GM23338 (cell line): ENCODE data around the gene ALDH2. TPM values are rescaled to one million over a fixed set of nuclear protein-coding genes. Genes with fewer than 3 reads are reported as not detected.

Source experiments
- ATAC-seq: fragments of 200-7000 bp; cut with Tn5 transposase; 3 replicates; pipeline ENCODE4 v1.9.1; 2020
- DNase-seq: peaks from one replicate; pipeline ENCODE4 v3.0.0-alpha.2; 2015; ENCODE audit warnings: low spot score
- H2AFZ ChIP-seq: fragments of 200-600 bp; sonication (generic); 2 replicates; pipeline ENCODE4 v1.8.0; 2016; ENCODE audit warnings: antibody characterized with exemption, mild to moderate bottlenecking, moderate library complexity
- H3F3A ChIP-seq: fragments of 200-600 bp; sonication (generic); replicated peaks from 2 replicates; pipeline ENCODE4 v1.8.0; 2017; ENCODE audit warnings: antibody characterized with exemption, mixed run types, low read depth
- H3K27ac ChIP-seq: fragments of 200-600 bp; sonication (generic); 2 replicates; pipeline ENCODE4 v1.6.1; 2016; ENCODE audit warnings: low read depth
- H3K27me3 ChIP-seq: fragments of 200-600 bp; sonication (generic); 2 replicates; pipeline ENCODE4 v1.8.0; 2016; ENCODE audit warnings: mild to moderate bottlenecking, mixed run types, moderate library complexity; ENCODE audit not compliant: insufficient read depth
- H3K36me3 ChIP-seq: fragments of 200-600 bp; sonication (generic); 2 replicates; pipeline ENCODE4 v1.8.0; 2016; ENCODE audit warnings: mild to moderate bottlenecking; ENCODE audit not compliant: insufficient read depth
- H3K4me1 ChIP-seq: fragments of 200-600 bp; sonication (generic); 2 replicates; pipeline ENCODE4 v1.8.0; 2016; ENCODE audit warnings: mild to moderate bottlenecking, moderate library complexity; ENCODE audit not compliant: insufficient read depth
- H3K4me2 ChIP-seq: fragments of 200-600 bp; sonication (generic); 2 replicates; pipeline ENCODE4 v1.7.1; 2017; ENCODE audit warnings: mixed run types
- H3K4me3 ChIP-seq: fragments of 200-600 bp; sonication (generic); 2 replicates; pipeline ENCODE4 v1.6.1; 2016; ENCODE audit warnings: mixed run types
- H3K79me2 ChIP-seq: fragments of 200-600 bp; sonication (generic); replicated peaks from 2 replicates; pipeline ENCODE4 v1.8.0; 2017; ENCODE audit warnings: mild to moderate bottlenecking; ENCODE audit not compliant: insufficient read depth
- H3K9me2 ChIP-seq: fragments of 200-600 bp; sonication (generic); 2 replicates; pipeline ENCODE4 v1.8.0; 2017; ENCODE audit not compliant: insufficient read depth
- H4K20me1 ChIP-seq: fragments of 200-600 bp; sonication (generic); replicated peaks from 2 replicates; pipeline ENCODE4 v1.8.0; 2017; ENCODE audit warnings: mild to moderate bottlenecking; ENCODE audit not compliant: insufficient read depth
- H3K27ac Mint-ChIP-seq: 2 replicates; pipeline ENCODE4 v1.8.0; 2020; ENCODE audit warnings: inconsistent platforms, mild to moderate bottlenecking, moderate library complexity, mixed read lengths
- H3K27me3 Mint-ChIP-seq: 3 replicates; pipeline ENCODE4 v1.8.0; 2022; ENCODE audit warnings: low read depth, mild to moderate bottlenecking, moderate library complexity, mixed read lengths, inconsistent platforms; ENCODE audit not compliant: insufficient read depth, poor library complexity
- H3K36me3 Mint-ChIP-seq: 3 replicates; pipeline ENCODE4 v1.8.0; 2021; ENCODE audit warnings: low read depth, mild to moderate bottlenecking, inconsistent platforms, moderate library complexity, mixed read lengths
- H3K4me1 Mint-ChIP-seq: 3 replicates; pipeline ENCODE4 v1.8.0; 2020; ENCODE audit warnings: mild to moderate bottlenecking, inconsistent platforms, mixed read lengths
- H3K4me3 Mint-ChIP-seq: 3 replicates; pipeline ENCODE4 v1.8.0; 2021; ENCODE audit warnings: moderate library complexity, mild to moderate bottlenecking, inconsistent platforms, mixed read lengths
- H3K9me3 Mint-ChIP-seq: 3 replicates; pipeline ENCODE4 v1.8.0; 2020; ENCODE audit warnings: moderate library complexity, mild to moderate bottlenecking, inconsistent platforms, mixed read lengths
- CREB1 ChIP-seq: fragments of 250-450 bp; sonication (Bioruptor Pico); IDR thresholded peaks from 2 replicates; pipeline ENCODE4 v1.5.0; 2020; ENCODE audit warnings: low read depth, mild to moderate bottlenecking, moderate library complexity
- EZH2 ChIP-seq: fragments of 200-600 bp; sonication (generic); IDR thresholded peaks from one replicate; pipeline ENCODE4 v1.8.0; 2017; ENCODE audit warnings: antibody characterized with exemption, mild to moderate bottlenecking, low read depth; ENCODE audit not compliant: unreplicated experiment
- EZH2phosphoT487 ChIP-seq: fragments of 200-600 bp; sonication (generic); IDR thresholded peaks from one replicate; pipeline ENCODE4 v1.8.1; 2018; ENCODE audit warnings: antibody characterized with exemption; ENCODE audit not compliant: unreplicated experiment
- JUNB ChIP-seq: IDR thresholded peaks from one replicate; pipeline ENCODE4 v1.6.1; 2016; ENCODE audit warnings: antibody characterized with exemption; ENCODE audit not compliant: unreplicated experiment
- NANOG ChIP-seq: IDR thresholded peaks from 2 replicates; pipeline ENCODE4 v1.6.1; 2016; ENCODE audit warnings: antibody characterized with exemption, borderline replicate concordance
- ZNF114 ChIP-seq: fragments of 250-450 bp; sonication (Bioruptor Pico); IDR thresholded peaks from 2 replicates; pipeline ENCODE4 v1.5.0; 2020; ENCODE audit warnings: mild to moderate bottlenecking, moderate library complexity
- polyA plus RNA-seq: library from polyadenylated mRNA; unstranded; fragments of >200 nt; fragmentation: Nextera tagmentation; extraction: Ambion mirVana; gene quantifications from 2 replicates; pipeline ENCODE4 v1.2.1, GENCODE V29; 2016
- total RNA-seq: library from RNA; depleted of rRNA; stranded (reverse); fragments of >200 nt; shearing (Covaris generic); gene quantifications from 2 replicates; pipeline ENCODE4 v1.2.3, GENCODE V29; 2014
- TF ChIP-seq, protein P1 (sequence below), 2 experiments: fragments of 200-600 bp in 1 of 2; sonication (generic) in 1 of 2; conservative IDR thresholded peaks; 2 replicates each; pipeline versions ENCODE4 v1.5.1 to v1.6.1; 2016 to 2017; ENCODE audit warnings: antibody characterized with exemption in 2 of 2, low read depth in 2 of 2, mild to moderate bottlenecking in 2 of 2, moderate library complexity in 1 of 2
- TF ChIP-seq, protein P2 (sequence below): IDR thresholded peaks from 2 replicates; pipeline ENCODE4 v1.6.1; 2016; ENCODE audit warnings: antibody characterized with exemption
- TF ChIP-seq, protein P3 (sequence below): IDR thresholded peaks from one replicate; pipeline ENCODE4 v1.6.1; 2018; ENCODE audit warnings: antibody characterized with exemption; ENCODE audit not compliant: unreplicated experiment

The ALDH2 gene
- total and polyA plus RNA-seq, 2 experiments from 2014 or later: 14.9 to 50.5 TPM

DNA sequence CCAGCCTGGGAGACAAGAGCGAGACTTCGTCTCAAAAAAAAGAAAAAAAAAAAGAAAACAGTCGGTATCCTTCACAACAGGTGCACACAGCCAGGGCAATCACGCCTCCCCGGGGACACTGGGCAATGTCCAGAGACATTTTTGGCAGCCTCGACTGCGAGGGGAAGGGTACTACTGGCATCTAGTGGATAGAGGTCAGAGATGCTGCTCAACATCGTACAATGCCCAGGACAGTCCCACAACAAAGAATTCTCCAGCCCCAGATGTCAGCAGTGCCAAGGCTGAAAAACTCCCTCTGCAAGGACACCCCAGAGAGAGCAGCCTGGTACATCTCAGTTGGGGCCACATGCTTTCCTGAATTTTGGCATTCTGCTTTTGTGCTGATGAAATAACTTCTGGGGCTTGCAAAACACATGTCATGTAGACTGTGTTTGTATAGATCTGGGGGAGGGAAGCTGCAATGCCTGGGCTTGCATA lies 21.5 kb downstream of the ALDH2 start:
- Histone ChIP-seq H4K20me1 (no peaks in the 10 kb centered on the region; the same call in 1 of the 2 replicates), H3F3A (no peaks in the 10 kb centered on the region), H3K4me3 (no peak overlapping the region), H3K36me3 (no peaks in the 10 kb centered on the region; the same call in 1 of the 2 replicates), H3K4me1 (no peaks in the 10 kb centered on the region), H3K79me2 (no peaks in the 10 kb centered on the region), H3K4me2 (no peak overlapping the region), H3K27me3 (no peaks in the 10 kb centered on the region), H3K9me2 (no peaks in the 10 kb centered on the region), H3K27ac (no peak overlapping the region), H2AFZ (no peak overlapping the region)
- H3K36me3 Mint-ChIP-seq: peaks cover 61% of the 10 kb centered on the region
- no peak overlapping the region for H3K4me3 Mint-ChIP-seq
- no peak for TF ChIP-seq JUNB
- TF ChIP-seq CREB1: no peak
- TF ChIP-seq, protein P1, sequence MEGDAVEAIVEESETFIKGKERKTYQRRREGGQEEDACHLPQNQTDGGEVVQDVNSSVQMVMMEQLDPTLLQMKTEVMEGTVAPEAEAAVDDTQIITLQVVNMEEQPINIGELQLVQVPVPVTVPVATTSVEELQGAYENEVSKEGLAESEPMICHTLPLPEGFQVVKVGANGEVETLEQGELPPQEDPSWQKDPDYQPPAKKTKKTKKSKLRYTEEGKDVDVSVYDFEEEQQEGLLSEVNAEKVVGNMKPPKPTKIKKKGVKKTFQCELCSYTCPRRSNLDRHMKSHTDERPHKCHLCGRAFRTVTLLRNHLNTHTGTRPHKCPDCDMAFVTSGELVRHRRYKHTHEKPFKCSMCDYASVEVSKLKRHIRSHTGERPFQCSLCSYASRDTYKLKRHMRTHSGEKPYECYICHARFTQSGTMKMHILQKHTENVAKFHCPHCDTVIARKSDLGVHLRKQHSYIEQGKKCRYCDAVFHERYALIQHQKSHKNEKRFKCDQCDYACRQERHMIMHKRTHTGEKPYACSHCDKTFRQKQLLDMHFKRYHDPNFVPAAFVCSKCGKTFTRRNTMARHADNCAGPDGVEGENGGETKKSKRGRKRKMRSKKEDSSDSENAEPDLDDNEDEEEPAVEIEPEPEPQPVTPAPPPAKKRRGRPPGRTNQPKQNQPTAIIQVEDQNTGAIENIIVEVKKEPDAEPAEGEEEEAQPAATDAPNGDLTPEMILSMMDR (conservative IDR thresholded peaks at IDR 0.05; ENCODE audit: low read depth in 2 of 2): peak; percentile 27 to 58; a peak in 3 of 4 replicates
- TF ChIP-seq EZH2phosphoT487: no peak
- no peak for TF ChIP-seq EZH2
- ATAC-seq (peak; percentile 71), DNase-seq (peak; percentile 36)
- no peaks in the 10 kb centered on the region; the same call in 2 of the 3 replicates for H3K4me1 Mint-ChIP-seq
- peak overlapping the region; percentile 78; the same call in 1 of the 2 replicates for H3K27ac Mint-ChIP-seq
- H3K9me3 Mint-ChIP-seq: no peaks in the 10 kb centered on the region
- H3K27me3 Mint-ChIP-seq: peaks cover 1% of the 10 kb centered on the region

DNA sequence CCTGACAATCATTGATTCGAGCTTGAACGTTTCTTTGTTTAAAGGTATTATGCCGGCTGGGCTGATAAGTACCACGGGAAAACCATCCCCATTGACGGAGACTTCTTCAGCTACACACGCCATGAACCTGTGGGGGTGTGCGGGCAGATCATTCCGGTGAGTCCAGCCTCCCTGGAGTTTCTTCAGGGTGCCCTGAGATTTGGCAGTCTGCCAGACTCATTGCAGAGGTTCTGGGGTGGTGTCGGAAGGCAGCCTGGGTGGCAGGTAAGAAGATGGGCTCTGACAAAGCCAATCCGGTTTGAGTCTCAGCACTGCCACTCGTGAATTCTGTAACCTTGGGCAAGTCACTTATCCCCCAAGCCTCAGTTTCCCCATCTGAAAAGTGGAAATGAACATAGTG lies 23.0 kb downstream of the ALDH2 start:
- Mint-ChIP-seq H3K9me3 (no peaks in the 10 kb centered on the region), H3K27me3 (peaks cover 5% of the 10 kb centered on the region), H3K27ac (no peak overlapping the region), H3K4me1 (no peaks in the 10 kb centered on the region; the same call in 2 of the 3 replicates), H3K36me3 (peaks cover 60% of the 10 kb centered on the region), H3K4me3 (no peak overlapping the region)
- DNase-seq: no peak
- Histone ChIP-seq H3K79me2 (no peaks in the 10 kb centered on the region), H3K4me3 (no peak overlapping the region), H3K9me2 (no peaks in the 10 kb centered on the region), H3K4me2 (no peak overlapping the region), H3K27ac (no peak overlapping the region), H3F3A (no peaks in the 10 kb centered on the region; the same call in 1 of the 2 replicates), H3K36me3 (no peaks in the 10 kb centered on the region; the same call in 1 of the 2 replicates), H4K20me1 (no peaks in the 10 kb centered on the region; the same call in 1 of the 2 replicates), H3K4me1 (no peaks in the 10 kb centered on the region), H2AFZ (no peak overlapping the region), H3K27me3 (no peaks in the 10 kb centered on the region)
- ATAC-seq: no peak
- TF ChIP-seq CREB1: no peak
- TF ChIP-seq, protein P2, sequence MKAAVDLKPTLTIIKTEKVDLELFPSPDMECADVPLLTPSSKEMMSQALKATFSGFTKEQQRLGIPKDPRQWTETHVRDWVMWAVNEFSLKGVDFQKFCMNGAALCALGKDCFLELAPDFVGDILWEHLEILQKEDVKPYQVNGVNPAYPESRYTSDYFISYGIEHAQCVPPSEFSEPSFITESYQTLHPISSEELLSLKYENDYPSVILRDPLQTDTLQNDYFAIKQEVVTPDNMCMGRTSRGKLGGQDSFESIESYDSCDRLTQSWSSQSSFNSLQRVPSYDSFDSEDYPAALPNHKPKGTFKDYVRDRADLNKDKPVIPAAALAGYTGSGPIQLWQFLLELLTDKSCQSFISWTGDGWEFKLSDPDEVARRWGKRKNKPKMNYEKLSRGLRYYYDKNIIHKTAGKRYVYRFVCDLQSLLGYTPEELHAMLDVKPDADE: no peak
- TF ChIP-seq ZNF114 (CRISPR knock-in tag): no peak
- TF ChIP-seq NANOG: no peak
- TF ChIP-seq, protein P3, sequence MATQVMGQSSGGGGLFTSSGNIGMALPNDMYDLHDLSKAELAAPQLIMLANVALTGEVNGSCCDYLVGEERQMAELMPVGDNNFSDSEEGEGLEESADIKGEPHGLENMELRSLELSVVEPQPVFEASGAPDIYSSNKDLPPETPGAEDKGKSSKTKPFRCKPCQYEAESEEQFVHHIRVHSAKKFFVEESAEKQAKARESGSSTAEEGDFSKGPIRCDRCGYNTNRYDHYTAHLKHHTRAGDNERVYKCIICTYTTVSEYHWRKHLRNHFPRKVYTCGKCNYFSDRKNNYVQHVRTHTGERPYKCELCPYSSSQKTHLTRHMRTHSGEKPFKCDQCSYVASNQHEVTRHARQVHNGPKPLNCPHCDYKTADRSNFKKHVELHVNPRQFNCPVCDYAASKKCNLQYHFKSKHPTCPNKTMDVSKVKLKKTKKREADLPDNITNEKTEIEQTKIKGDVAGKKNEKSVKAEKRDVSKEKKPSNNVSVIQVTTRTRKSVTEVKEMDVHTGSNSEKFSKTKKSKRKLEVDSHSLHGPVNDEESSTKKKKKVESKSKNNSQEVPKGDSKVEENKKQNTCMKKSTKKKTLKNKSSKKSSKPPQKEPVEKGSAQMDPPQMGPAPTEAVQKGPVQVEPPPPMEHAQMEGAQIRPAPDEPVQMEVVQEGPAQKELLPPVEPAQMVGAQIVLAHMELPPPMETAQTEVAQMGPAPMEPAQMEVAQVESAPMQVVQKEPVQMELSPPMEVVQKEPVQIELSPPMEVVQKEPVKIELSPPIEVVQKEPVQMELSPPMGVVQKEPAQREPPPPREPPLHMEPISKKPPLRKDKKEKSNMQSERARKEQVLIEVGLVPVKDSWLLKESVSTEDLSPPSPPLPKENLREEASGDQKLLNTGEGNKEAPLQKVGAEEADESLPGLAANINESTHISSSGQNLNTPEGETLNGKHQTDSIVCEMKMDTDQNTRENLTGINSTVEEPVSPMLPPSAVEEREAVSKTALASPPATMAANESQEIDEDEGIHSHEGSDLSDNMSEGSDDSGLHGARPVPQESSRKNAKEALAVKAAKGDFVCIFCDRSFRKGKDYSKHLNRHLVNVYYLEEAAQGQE: no peak
